Uterus (tissue), 2 donors: ENCODE measurements around the gene ARL4D.
"Not testable (repeated sequence)": the region's sequence is repeated elsewhere in the genome, so short reads cannot be mapped to it uniquely, and the experiment has no call there.

Source experiments
- CTCF ChIP-seq, 4 experiments: fragments of 200-600 bp in 2 of 4; fragments of 450-650 bp in 2 of 4; sonication (generic) in 2 of 4; IDR thresholded peaks; one replicate each; pipeline ENCODE4 v1.5.1; 2016 to 2019; ENCODE audit warnings: antibody characterized with exemption in 4 of 4, mild to moderate bottlenecking in 2 of 4, moderate library complexity in 1 of 4
- POLR2A ChIP-seq, 2 donors: fragments of 450-650 bp; IDR thresholded peaks; one replicate each; pipeline ENCODE4 v1.6.1; 2016; ENCODE audit warnings: antibody characterized with exemption in 2 of 2, mild to moderate bottlenecking in 1 of 2, moderate library complexity in 1 of 2

DNA sequence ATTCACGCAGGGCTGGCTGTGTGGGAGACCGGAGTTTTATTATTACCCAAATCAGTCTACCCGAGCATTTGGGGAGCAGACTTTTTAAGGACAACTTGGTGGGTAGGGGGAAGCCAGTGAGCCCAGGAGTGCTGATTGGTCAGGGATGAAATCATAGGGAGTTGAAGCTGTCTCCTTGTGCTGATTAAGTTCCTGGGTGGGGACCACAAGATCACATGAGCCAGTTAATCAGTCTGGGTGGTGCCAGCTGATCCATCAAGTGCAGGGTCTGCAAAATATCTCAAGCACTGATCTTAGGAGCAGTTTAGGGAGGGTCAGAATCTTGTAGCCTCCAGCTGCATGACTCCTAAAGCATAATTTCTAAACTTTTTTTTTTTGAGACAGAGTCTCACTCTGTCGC lies 22.9 kb upstream of the ARL4D start:
- TF ChIP-seq CTCF, POLR2A (IDR thresholded peaks at IDR 0.05): not testable (repeated sequence)
